Measurements from ENCODE around the gene UNC13A.
A peak's percentile ranks its signal among the peaks of the same experiment; 100 is the strongest.

The UNC13A gene

GRCh38 chr19:17681505-17682125, 6.5 kb downstream of the UNC13A start:
- H3K9me3 ChIP-seq (ENCODE audit: severe bottlenecking): no peaks in the 10 kb centered on the region
- peaks cover 21% of the 10 kb centered on the region for H3K36me3 ChIP-seq
- no peak for DNase-seq
- TF ChIP-seq, protein P1, sequence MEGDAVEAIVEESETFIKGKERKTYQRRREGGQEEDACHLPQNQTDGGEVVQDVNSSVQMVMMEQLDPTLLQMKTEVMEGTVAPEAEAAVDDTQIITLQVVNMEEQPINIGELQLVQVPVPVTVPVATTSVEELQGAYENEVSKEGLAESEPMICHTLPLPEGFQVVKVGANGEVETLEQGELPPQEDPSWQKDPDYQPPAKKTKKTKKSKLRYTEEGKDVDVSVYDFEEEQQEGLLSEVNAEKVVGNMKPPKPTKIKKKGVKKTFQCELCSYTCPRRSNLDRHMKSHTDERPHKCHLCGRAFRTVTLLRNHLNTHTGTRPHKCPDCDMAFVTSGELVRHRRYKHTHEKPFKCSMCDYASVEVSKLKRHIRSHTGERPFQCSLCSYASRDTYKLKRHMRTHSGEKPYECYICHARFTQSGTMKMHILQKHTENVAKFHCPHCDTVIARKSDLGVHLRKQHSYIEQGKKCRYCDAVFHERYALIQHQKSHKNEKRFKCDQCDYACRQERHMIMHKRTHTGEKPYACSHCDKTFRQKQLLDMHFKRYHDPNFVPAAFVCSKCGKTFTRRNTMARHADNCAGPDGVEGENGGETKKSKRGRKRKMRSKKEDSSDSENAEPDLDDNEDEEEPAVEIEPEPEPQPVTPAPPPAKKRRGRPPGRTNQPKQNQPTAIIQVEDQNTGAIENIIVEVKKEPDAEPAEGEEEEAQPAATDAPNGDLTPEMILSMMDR (IDR thresholded peaks at IDR 0.05; ENCODE audit: low read depth, low read length): no peak
- no peaks in the 10 kb centered on the region for H3K27me3 ChIP-seq (ENCODE audit: insufficient read depth, low read depth, severe bottlenecking)
- no peak overlapping the region for H3K27ac ChIP-seq
- H3K4me3 ChIP-seq (ENCODE audit: low read depth, low read length): no peak overlapping the region

GRCh38 chr19:17680230-17680722, 7.9 kb downstream of the UNC13A start:
- H3K4me3 ChIP-seq (ENCODE audit: low read depth, low read length): peak overlapping the region; percentile 30

GRCh38 chr19:17679526-17680229, 8.5 kb downstream of the UNC13A start:
- Histone ChIP-seq H3K4me3 (ENCODE audit: low read depth, low read length) (peak overlapping the region; percentile 30), H3K27ac (peak overlapping the region; percentile 63), H3K9me3 (ENCODE audit: severe bottlenecking) (no peaks in the 10 kb centered on the region), H3K36me3 (peaks cover 13% of the 10 kb centered on the region), H3K27me3 (ENCODE audit: insufficient read depth, low read depth, severe bottlenecking) (no peaks in the 10 kb centered on the region)
- DNase-seq: peak; percentile 31
- TF ChIP-seq, protein P1 (IDR thresholded peaks at IDR 0.05; ENCODE audit: low read depth, low read length): no peak

More at GRCh38 chr19:17680230-17680722, 7.9 kb downstream of the UNC13A start:
- no peaks in the 10 kb centered on the region for H3K27me3 ChIP-seq (ENCODE audit: insufficient read depth, low read depth, severe bottlenecking)
- no peak overlapping the region for H3K27ac ChIP-seq
- no peaks in the 10 kb centered on the region for H3K9me3 ChIP-seq (ENCODE audit: severe bottlenecking)
- H3K36me3 ChIP-seq: peaks cover 17% of the 10 kb centered on the region
- DNase-seq: peak; percentile 73
- TF ChIP-seq, protein P1 (IDR thresholded peaks at IDR 0.05; ENCODE audit: low read depth, low read length): 0 out of 2 replicates have a peak, but pooled peaks have one; percentile 14

DNA sequence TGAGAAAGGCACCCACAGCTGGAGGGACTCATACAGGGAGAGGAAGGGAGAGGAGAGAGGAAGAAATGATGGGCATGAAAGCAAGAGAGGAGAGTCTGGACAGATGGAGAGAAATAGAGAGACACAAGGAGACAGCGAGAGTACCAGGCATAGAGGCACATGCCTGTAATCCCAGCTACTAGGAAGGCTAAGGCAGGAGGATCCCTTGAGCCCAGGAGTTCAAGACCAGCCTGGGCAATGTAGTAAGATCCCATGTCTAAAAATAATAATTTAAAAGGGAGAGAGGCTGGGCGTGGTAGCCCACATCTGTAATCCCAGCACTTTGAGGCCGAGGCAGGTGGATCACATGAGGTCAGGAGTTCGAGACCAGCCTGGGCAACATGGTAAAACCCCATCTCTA, 9.3 kb downstream of the UNC13A start:
- H3K4me3 ChIP-seq (ENCODE audit: low read depth, low read length): no peak overlapping the region
- no peaks in the 10 kb centered on the region for H3K27me3 ChIP-seq (ENCODE audit: insufficient read depth, low read depth, severe bottlenecking)
- TF ChIP-seq, protein P1 (IDR thresholded peaks at IDR 0.05; ENCODE audit: low read depth, low read length): no peak
- no peak for DNase-seq
- no peaks in the 10 kb centered on the region for H3K9me3 ChIP-seq (ENCODE audit: severe bottlenecking)
- no peak overlapping the region for H3K27ac ChIP-seq
- H3K36me3 ChIP-seq: peaks cover 12% of the 10 kb centered on the region

- Histone ChIP-seq H3K27ac (no peak overlapping the region), H3K27me3 (ENCODE audit: insufficient read depth, low read depth, severe bottlenecking) (no peaks in the 10 kb centered on the region), H3K4me3 (ENCODE audit: low read depth, low read length) (no peak overlapping the region), H3K36me3 (peaks cover 13% of the 10 kb centered on the region), H3K9me3 (ENCODE audit: severe bottlenecking) (no peaks in the 10 kb centered on the region)
- TF ChIP-seq, protein P1 (IDR thresholded peaks at IDR 0.05; ENCODE audit: low read depth, low read length): peak; percentile 65
- DNase-seq: peak; percentile 55
These were observed 11.2 kb downstream of the UNC13A start for GRCh38 chr19:17677002-17677401.

Measured in WERI-Rb-1 (cell line).